Uterus (tissue), 2 donors: Measurements from ENCODE around the gene PIH1D1.

Source experiments
- CTCF ChIP-seq, 4 experiments: fragments of 200-600 bp in 2 of 4; fragments of 450-650 bp in 2 of 4; sonication (generic) in 2 of 4; IDR thresholded peaks; one replicate each; pipeline ENCODE4 v1.5.1; 2016 to 2019; ENCODE audit warnings: antibody characterized with exemption in 4 of 4, mild to moderate bottlenecking in 2 of 4, moderate library complexity in 1 of 4
- POLR2A ChIP-seq, 2 donors: fragments of 450-650 bp; IDR thresholded peaks; one replicate each; pipeline ENCODE4 v1.6.1; 2016; ENCODE audit warnings: antibody characterized with exemption in 2 of 2, mild to moderate bottlenecking in 1 of 2, moderate library complexity in 1 of 2

GRCh38 chr19:49423985-49424303 is 27.7 kb downstream of the PIH1D1 start:
- TF ChIP-seq CTCF (IDR thresholded peaks at IDR 0.05) (no peak), POLR2A (IDR thresholded peaks at IDR 0.05) (no peak)
